ENCODE results near the gene WRNIP1.

WRNIP1 gene

GRCh38 chr6:2763876-2764540 is 1.2 kb upstream of the WRNIP1 start:
- DNase-seq: no peak

GRCh38 chr6:2764610-2765165 is 505 bp upstream of the WRNIP1 start:
- peak; percentile 41 for DNase-seq

- peak; percentile 50 for DNase-seq
Observed at GRCh38 chr6:2765896-2766766, 938 bp downstream of the WRNIP1 start.

GRCh38 chr6:2766767-2767656 is 1.8 kb downstream of the WRNIP1 start:
- DNase-seq: no peak

GRCh38 chr6:2767657-2768524 is 2.7 kb downstream of the WRNIP1 start:
- no peak for DNase-seq

GRCh38 chr6:2768696-2769095 is 3.5 kb downstream of the WRNIP1 start:
- no peak for DNase-seq

- no peak for DNase-seq
Observed at GRCh38 chr6:2770171-2770570, 5.0 kb downstream of the WRNIP1 start.

GRCh38 chr6:2771079-2771478 is 5.9 kb downstream of the WRNIP1 start:
- no peak for DNase-seq

- DNase-seq: no peak
Observed at GRCh38 chr6:2772840-2773239, 7.6 kb downstream of the WRNIP1 start.

GRCh38 chr6:2773449-2773848 is 8.3 kb downstream of the WRNIP1 start:
- no peak for DNase-seq

GRCh38 chr6:2775003-2775402 is 9.8 kb downstream of the WRNIP1 start:
- DNase-seq: no peak

- no peak for DNase-seq
Observed at GRCh38 chr6:2777249-2777648, 12.1 kb downstream of the WRNIP1 start.

GRCh38 chr6:2780102-2780737 is 15.0 kb downstream of the WRNIP1 start:
- DNase-seq: no peak

GRCh38 chr6:2781685-2782355 is 16.6 kb downstream of the WRNIP1 start:
- no peak for DNase-seq

GRCh38 chr6:2782356-2782708 is 17.1 kb downstream of the WRNIP1 start:
- DNase-seq: no peak

GRCh38 chr6:2782825-2783187 is 17.6 kb downstream of the WRNIP1 start:
- DNase-seq: no peak

- no peak for DNase-seq
Observed at GRCh38 chr6:2783188-2783963, 18.2 kb downstream of the WRNIP1 start.

GRCh38 chr6:2784061-2784460 is 18.9 kb downstream of the WRNIP1 start:
- DNase-seq: no peak

GRCh38 chr6:2784930-2785329 is 19.7 kb downstream of the WRNIP1 start:
- DNase-seq: no peak

- no peak for DNase-seq
Observed at GRCh38 chr6:2786269-2786668, 21.1 kb downstream of the WRNIP1 start.

All from NK-92 treated with Interleukin-12 subunit alpha and Interleukin-12 subunit beta, amount 100 ng/mL, for 24 hours (cell line).